CD4-positive, alpha-beta T cell (primary cell): ENCODE data around the gene RAMP3. TPM values are rescaled to one million over a fixed set of nuclear protein-coding genes. Genes with fewer than 3 reads are reported as not detected.
"Not testable (repeated sequence)": the region's sequence is repeated elsewhere in the genome, so short reads cannot be mapped to it uniquely, and the experiment has no call there.

Source experiments
- ATAC-seq: fragments of 200-7000 bp; cut with Tn5 transposase; one replicate; pipeline ENCODE4 v1.10.0; 2022; ENCODE audit warnings: mild to moderate bottlenecking; ENCODE audit not compliant: poor library complexity
- CTCF ChIA-PET: fragments of 350-600 bp; sonication (Branson Sonifier 250); formaldehyde crosslinking; loops from one replicate; lab custom pipeline; 2021; ENCODE audit warnings: antibody characterized with exemption, inconsistent platforms; lab: Charles Lee
- POLR2A ChIA-PET: fragments of 350-600 bp; sonication (Branson Sonifier 250); formaldehyde crosslinking; loops from one replicate; lab custom pipeline; 2021; ENCODE audit warnings: antibody characterized with exemption, inconsistent platforms; lab: Charles Lee
- DNase-seq, 14 experiments: peaks; one replicate each; pipeline ENCODE4 v3.0.0-alpha.2; 2013 to 2020; ENCODE audit warnings: mixed read lengths in 2 of 14
- H3K27ac ChIP-seq, 2 donors: one replicate each; pipeline versions ENCODE4 v1.5.1 to v1.7.0; 2013; ENCODE audit warnings: low read length in 2 of 2, low read depth in 1 of 2, mild to moderate bottlenecking in 1 of 2
- H3K27me3 ChIP-seq, 2 experiments: 1 replicate in 1 of 2; 2 replicates in 1 of 2; pipeline versions ENCODE4 v1.6.1 to v1.7.0; 2013; ENCODE audit warnings: low read length in 2 of 2, control low read depth in 1 of 2, mild to moderate bottlenecking in 1 of 2, moderate library complexity in 1 of 2; ENCODE audit not compliant: insufficient read depth in 2 of 2, control insufficient read depth in 1 of 2
- H3K36me3 ChIP-seq: one replicate; pipeline ENCODE4 v1.6.1; 2013; ENCODE audit warnings: low read length, control low read depth; ENCODE audit not compliant: insufficient read depth
- H3K4me1 ChIP-seq: one replicate; pipeline ENCODE4 v1.6.1; 2013; ENCODE audit warnings: low read length, control low read depth; ENCODE audit not compliant: insufficient read depth
- H3K4me3 ChIP-seq: one replicate; pipeline ENCODE4 v1.5.1; 2013; ENCODE audit warnings: mild to moderate bottlenecking, low read length, moderate library complexity
- H3K9me3 ChIP-seq, 2 experiments: 1 replicate in 1 of 2; 2 replicates in 1 of 2; pipeline versions ENCODE4 v1.6.1 to v1.7.0; 2013; ENCODE audit warnings: low read length in 2 of 2, mild to moderate bottlenecking in 2 of 2, control low read depth in 1 of 2, moderate library complexity in 1 of 2; ENCODE audit not compliant: control insufficient read depth in 1 of 2, insufficient read depth in 1 of 2
- H3K27ac Mint-ChIP-seq: one replicate; pipeline ENCODE4 v1.8.0; 2020; ENCODE audit warnings: mixed read lengths
- H3K27me3 Mint-ChIP-seq: one replicate; pipeline ENCODE4 v1.8.0; 2021; ENCODE audit warnings: mixed read lengths
- H3K36me3 Mint-ChIP-seq: one replicate; pipeline ENCODE4 v1.8.0; 2021; ENCODE audit warnings: low read depth, mixed read lengths
- H3K4me1 Mint-ChIP-seq: one replicate; pipeline ENCODE4 v1.8.0; 2021; ENCODE audit warnings: low read depth, mixed read lengths
- H3K4me3 Mint-ChIP-seq: one replicate; pipeline ENCODE4 v1.8.0; 2020; ENCODE audit warnings: mild to moderate bottlenecking, mixed read lengths
- H3K9me3 Mint-ChIP-seq: one replicate; pipeline ENCODE4 v1.8.0; 2020; ENCODE audit warnings: mixed read lengths
- CTCF ChIP-seq: fragments of 200-600 bp; IDR thresholded peaks from one replicate; pipeline ENCODE4 v1.8.0; 2022; ENCODE audit warnings: antibody characterized with exemption, mild to moderate bottlenecking
- intact Hi-C, 2 experiments: fragments of 100-400 bp; cut with DNase I in 1 of 2; cut with micrococcal nuclease in 1 of 2; formaldehyde crosslinking; loops; one replicate each; pipeline versions ENCODE4 v1.15.1 to v1.9.0; 2023 to 2025; cut with DNase I, micrococcal nuclease
- total RNA-seq, 174 experiments: library from RNA in 2 of 174; stranded (reverse) in 2 of 174; gene quantifications; one replicate each; pipeline ENCODE4 v1.2.3 and lab custom pipeline; 2021 to 2026

Gene RAMP3
- total RNA-seq, 2 experiments from 2014 or later = not detected

GRCh38 chr7:45203459-45203858 lies 45.9 kb downstream of the RAMP3 start:
- CTCF ChIA-PET = no interaction called here
- Mint-ChIP-seq H3K27me3 (peaks cover under 1% of the 10 kb centered on the region), H3K4me1 (peaks cover 12% of the 10 kb centered on the region), H3K9me3 (no peaks in the 10 kb centered on the region), H3K36me3 (no peaks in the 10 kb centered on the region), H3K4me3 (no peak overlapping the region), H3K27ac (no peak overlapping the region)
- H3K27me3 ChIP-seq = no peaks in the 10 kb centered on the region
- TF ChIP-seq CTCF = no peak
- no peak for ATAC-seq
- H3K4me3 ChIP-seq = no peak overlapping the region
- POLR2A ChIA-PET = no interaction called here
- no peaks in the 10 kb centered on the region for H3K9me3 ChIP-seq
- DNase-seq = no peak
- no peaks in the 10 kb centered on the region for H3K36me3 ChIP-seq
- intact Hi-C loops = no loop called here
- H3K27ac ChIP-seq = no peak overlapping the region
- no peaks in the 10 kb centered on the region for H3K4me1 ChIP-seq

- H3K9me3 Mint-ChIP-seq = no peaks in the 10 kb centered on the region
- peaks cover 12% of the 10 kb centered on the region for H3K4me1 Mint-ChIP-seq
- intact Hi-C loops = no loop called here
- DNase-seq (peak in 1 of 14 experiments; percentile 19), ATAC-seq (no peak)
- Histone ChIP-seq H3K9me3 (no peaks in the 10 kb centered on the region), H3K36me3 (no peaks in the 10 kb centered on the region), H3K27ac (no peak overlapping the region), H3K4me3 (no peak overlapping the region), H3K27me3 (no peaks in the 10 kb centered on the region), H3K4me1 (no peaks in the 10 kb centered on the region)
- no peak for TF ChIP-seq CTCF
- POLR2A ChIA-PET = no interaction called here
- no peaks in the 10 kb centered on the region for H3K36me3 Mint-ChIP-seq
- no peak overlapping the region for H3K4me3 Mint-ChIP-seq
- H3K27ac Mint-ChIP-seq = no peak overlapping the region
- peaks cover 6% of the 10 kb centered on the region for H3K27me3 Mint-ChIP-seq
- CTCF ChIA-PET = no interaction called here
Observed at GRCh38 chr7:45203936-45204445, 46.4 kb downstream of the RAMP3 start.

GRCh38 chr7:45206266-45206665 lies 48.7 kb downstream of the RAMP3 start:
- H3K9me3 ChIP-seq, H3K4me3 ChIP-seq, H3K36me3 Mint-ChIP-seq, intact Hi-C loops, H3K4me1 ChIP-seq, H3K27me3 ChIP-seq, ATAC-seq, H3K27ac Mint-ChIP-seq, H3K27ac ChIP-seq, H3K4me3 Mint-ChIP-seq, DNase-seq, POLR2A ChIA-PET, H3K36me3 ChIP-seq, H3K9me3 Mint-ChIP-seq: not testable (repeated sequence)
- peaks cover 12% of the 10 kb centered on the region for H3K4me1 Mint-ChIP-seq
- CTCF ChIA-PET = interaction anchor here (1.0 kb wide), 1 partner anchor 11 kb away, joined by 3 read pairs; no protein-coding TSS in a partner anchor
- peaks cover 16% of the 10 kb centered on the region for H3K27me3 Mint-ChIP-seq

- H3K4me1 ChIP-seq, ATAC-seq, H3K4me1 Mint-ChIP-seq, H3K27me3 ChIP-seq, H3K4me3 Mint-ChIP-seq, intact Hi-C loops, H3K27ac Mint-ChIP-seq, H3K4me3 ChIP-seq, DNase-seq, H3K9me3 ChIP-seq, H3K36me3 Mint-ChIP-seq, POLR2A ChIA-PET, CTCF ChIA-PET, H3K36me3 ChIP-seq, H3K9me3 Mint-ChIP-seq, H3K27ac ChIP-seq: not testable (repeated sequence)
- peaks cover 35% of the 10 kb centered on the region for H3K27me3 Mint-ChIP-seq
Observed at GRCh38 chr7:45209909-45210308, 52.3 kb downstream of the RAMP3 start.
